Measurements from ENCODE around the gene AFG1L. TPM values are rescaled to one million over a fixed set of nuclear protein-coding genes. Genes with fewer than 3 reads are reported as not detected.

Gene AFG1L
- total RNA-seq, 1 experiment from 2014 or later = 4.9 TPM

DNA sequence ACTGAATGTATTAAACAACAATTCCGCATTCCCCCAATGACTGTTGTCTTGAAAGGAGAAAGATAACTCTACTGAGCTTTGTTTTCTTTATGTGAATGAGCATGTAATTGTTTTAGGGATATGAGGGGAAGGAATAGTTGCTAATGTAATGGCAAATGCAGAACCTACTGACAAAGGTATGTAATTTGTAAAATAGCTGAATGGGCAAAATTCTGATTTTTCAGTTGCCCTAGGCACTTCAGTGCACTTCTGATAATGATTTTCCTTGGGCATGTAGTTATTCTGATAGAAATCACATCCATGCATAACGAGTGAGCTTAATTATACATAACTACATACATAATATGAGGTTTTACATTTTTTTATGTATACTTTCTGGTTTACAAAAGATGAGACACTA is 212.5 kb downstream of the AFG1L start:
- Histone ChIP-seq H4K20me1 (ENCODE audit: insufficient read depth) (no peaks in the 10 kb centered on the region), H3K4me2 (ENCODE audit: low read length) (no peak overlapping the region), H3K9ac (ENCODE audit: low read length) (no peak overlapping the region), H2AFZ (ENCODE audit: low read depth, low read length, poor library complexity, severe bottlenecking) (no peak overlapping the region), H3K9me2 (ENCODE audit: insufficient read depth) (no peaks in the 10 kb centered on the region), H3K36me3 (ENCODE audit: control insufficient read depth in 1 of 2, insufficient read depth in 2 of 2, low read length in 2 of 2) (no peaks in the 10 kb centered on the region), H3K9me3 (ENCODE audit: control insufficient read depth in 1 of 2, insufficient read depth in 1 of 2, low read depth in 1 of 2, low read length in 2 of 2) (no peaks in the 10 kb centered on the region), H3K4me3 (replicated peaks in 1 of 2; ENCODE audit: low read depth in 1 of 2, low read length in 2 of 2) (no peak overlapping the region), H3K27ac (ENCODE audit: low read depth, low read length) (no peak overlapping the region), H3K4me1 (ENCODE audit: control insufficient read depth in 1 of 2, insufficient read depth in 2 of 2, low read length in 2 of 2) (no peaks in the 10 kb centered on the region), H3K27me3 (ENCODE audit: insufficient read depth, low read length) (no peaks in the 10 kb centered on the region), H3K79me2 (ENCODE audit: insufficient read depth, low read length) (no peaks in the 10 kb centered on the region)
- intact Hi-C loops (cut with micrococcal nuclease) = no loop called here
- POLR2A ChIA-PET = no interaction called here
- no peak for DNase-seq (ENCODE audit: low read depth, low spot score)
- no TSS peak for BruUV-seq (replicated peaks)
- TF ChIP-seq SP1 (IDR thresholded peaks at IDR 0.05; ENCODE audit: low read depth) = no peak
- TF ChIP-seq CEBPB (IDR thresholded peaks at IDR 0.05; ENCODE audit: low read depth) = no peak
- RAD21 ChIA-PET (ENCODE audit: low non-redundant PET in 1 of 2, low total read pairs in 2 of 2, uncharacterized antibody in 2 of 2, unreplicated experiment in 2 of 2) = no interaction called here
- CTCF ChIA-PET = interaction anchor here (3.4 kb wide), 1 partner anchor 15 kb away, joined by 10 read pairs; no protein-coding TSS in a partner anchor
- ATAC-seq = no peak

DNA sequence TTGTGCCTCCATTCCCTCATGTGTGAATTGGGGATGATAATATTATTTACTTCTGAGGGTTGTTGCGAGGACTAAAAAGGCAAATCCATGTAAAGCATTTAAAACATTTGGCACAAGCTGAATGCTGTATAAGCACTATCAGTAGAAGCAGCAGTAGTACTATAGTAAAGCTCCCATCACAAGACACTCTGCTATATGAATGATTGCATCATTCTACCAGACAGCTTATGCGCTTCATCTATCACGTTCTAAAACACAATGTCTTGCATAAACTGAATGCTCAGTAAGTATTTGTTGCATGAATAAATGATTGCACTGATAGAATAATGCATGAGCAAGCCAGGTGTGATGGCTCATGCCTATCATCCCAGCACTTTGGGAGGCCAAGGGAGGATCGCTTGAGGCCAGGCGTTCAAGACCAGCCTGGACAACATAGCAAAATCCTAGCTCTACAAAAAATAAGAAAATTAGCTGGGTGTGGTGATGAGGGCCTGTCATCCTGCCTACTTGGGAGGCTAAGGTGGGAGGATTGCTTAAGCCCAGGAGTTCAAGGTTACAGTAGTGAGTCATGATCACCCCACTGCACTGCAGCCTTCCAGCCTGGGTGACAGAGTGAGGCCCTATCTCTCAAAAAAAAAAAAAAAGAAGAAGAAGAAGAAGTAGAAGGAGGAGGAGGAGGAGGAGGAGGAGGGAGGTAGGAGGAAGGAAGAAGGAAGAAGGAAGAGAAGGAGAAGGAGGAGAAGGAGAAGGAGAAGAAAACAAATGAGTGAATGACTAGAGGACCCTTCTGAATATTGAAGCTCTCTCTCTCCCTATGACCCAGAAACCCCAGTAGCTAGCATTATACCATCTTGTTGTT is 215.8 kb downstream of the AFG1L start:
- Histone ChIP-seq H3K9me2 (ENCODE audit: insufficient read depth) (no peaks in the 10 kb centered on the region), H2AFZ (ENCODE audit: low read depth, low read length, poor library complexity, severe bottlenecking) (no peak overlapping the region), H3K4me2 (ENCODE audit: low read length) (no peak overlapping the region), H3K36me3 (ENCODE audit: control insufficient read depth in 1 of 2, insufficient read depth in 2 of 2, low read length in 2 of 2) (no peaks in the 10 kb centered on the region), H3K9ac (ENCODE audit: low read length) (no peak overlapping the region), H3K79me2 (ENCODE audit: insufficient read depth, low read length) (no peaks in the 10 kb centered on the region), H3K9me3 (ENCODE audit: control insufficient read depth in 1 of 2, insufficient read depth in 1 of 2, low read depth in 1 of 2, low read length in 2 of 2) (no peaks in the 10 kb centered on the region), H3K27ac (ENCODE audit: low read depth, low read length) (no peak overlapping the region), H3K27me3 (ENCODE audit: insufficient read depth, low read length) (no peaks in the 10 kb centered on the region), H4K20me1 (ENCODE audit: insufficient read depth) (no peaks in the 10 kb centered on the region), H3K4me1 (ENCODE audit: control insufficient read depth in 1 of 2, insufficient read depth in 2 of 2, low read length in 2 of 2) (no peaks in the 10 kb centered on the region), H3K4me3 (replicated peaks in 1 of 2; ENCODE audit: low read depth in 1 of 2, low read length in 2 of 2) (no peak overlapping the region)
- intact Hi-C loops (cut with micrococcal nuclease) = no loop called here
- DNase-seq (ENCODE audit: low read depth, low spot score) (no peak), ATAC-seq (no peak)
- ChIA-PET POLR2A (no interaction called here), RAD21 (ENCODE audit: low non-redundant PET in 1 of 2, low total read pairs in 2 of 2, uncharacterized antibody in 2 of 2, unreplicated experiment in 2 of 2) (no interaction called here), CTCF (no interaction called here)
- no TSS peak for BruUV-seq (replicated peaks)
- no peak for TF ChIP-seq CTCF (IDR thresholded peaks at IDR 0.05 in 2 of 3, conservative IDR thresholded peaks at IDR 0.05 in 1 of 3; ENCODE audit: borderline replicate concordance in 1 of 3, insufficient read depth in 1 of 3, low read depth in 2 of 3, low read length in 2 of 3)
- no peak for TF ChIP-seq EGR1 (IDR thresholded peaks at IDR 0.05; ENCODE audit: low read depth)

All from HCT116 (cell line).